GM12878 (cell line): ENCODE measurements around the gene HERPUD1. TPM values are rescaled to one million over a fixed set of nuclear protein-coding genes. Genes with fewer than 3 reads are reported as not detected.

ENCODE experiments used
- ATAC-seq: fragments of 200-7000 bp; cut with Tn5 transposase; 3 replicates; pipeline ENCODE4 v1.9.1; 2020; ENCODE audit warnings: mild to moderate bottlenecking, moderate library complexity
- BruUV-seq: library from RNA; stranded (reverse); fragments of 400-500 nt; replicated peaks from 2 replicates; lab custom pipeline; 2021; lab: Mats Ljungman, UMichigan
- CTCF ChIA-PET: fragments of 300-600 bp; sonication (Branson Sonifier 250); formaldehyde crosslinking; extraction: SDS; loops from one replicate; lab custom pipeline; 2021; ENCODE audit warnings: inconsistent platforms; lab: Yijun Ruan, JAX
- POLR2A ChIA-PET: fragments of 350-600 bp; formaldehyde crosslinking; extraction: SDS; loops from one replicate; lab custom pipeline; 2021; ENCODE audit warnings: inconsistent platforms; lab: Charles Lee
- RAD21 ChIA-PET: fragments of 300-600 bp; sonication (Branson Sonifier 250); formaldehyde crosslinking; loops from one replicate; lab custom pipeline; 2023; ENCODE audit warnings: antibody characterized with exemption; ENCODE audit not compliant: unreplicated experiment; lab: Charles Lee
- SMC1A ChIA-PET: fragments of 300-600 bp; sonication (Branson Sonifier 250); formaldehyde crosslinking; loops from one replicate; lab custom pipeline; 2023; ENCODE audit not compliant: unreplicated experiment, uncharacterized antibody; lab: Charles Lee
- DNase-seq: peaks from one replicate; pipeline ENCODE4 v3.0.0-alpha.2; 2011; ENCODE audit warnings: low read depth, low spot score
- FAIRE-seq: peaks from 3 replicates; lab custom pipeline; 2011; peaks lifted over from hg19 to GRCh38; lab: Jason Lieb, UNC
- H2AFZ ChIP-seq: 2 replicates; pipeline ENCODE4 v1.6.0; 2011; ENCODE audit warnings: low read depth, low read length, control low read depth; ENCODE audit not compliant: control insufficient read depth
- H3K27ac ChIP-seq: 2 replicates; pipeline ENCODE4 v1.5.1; 2011; ENCODE audit warnings: control low read depth; ENCODE audit not compliant: control insufficient read depth, insufficient read depth
- H3K27me3 ChIP-seq, 2 experiments: replicated peaks in 1 of 2; 2 replicates each; pipeline versions ENCODE4 v1.6.0 to v1.6.1; 2011; ENCODE audit warnings: low read length in 1 of 2; ENCODE audit not compliant: control insufficient read depth in 2 of 2, insufficient read depth in 2 of 2
- H3K36me3 ChIP-seq, 2 experiments: 2 replicates each; pipeline ENCODE4 v1.5.1; 2011; ENCODE audit warnings: low read length in 1 of 2; ENCODE audit not compliant: control insufficient read depth in 2 of 2, insufficient read depth in 2 of 2
- H3K4me1 ChIP-seq: 2 replicates; pipeline ENCODE4 v1.6.1; 2011; ENCODE audit warnings: mild to moderate bottlenecking, low read length, moderate library complexity, mixed read lengths; ENCODE audit not compliant: control insufficient read depth, insufficient read depth
- H3K4me2 ChIP-seq: 2 replicates; pipeline ENCODE4 v1.6.0; 2011; ENCODE audit warnings: control low read depth; ENCODE audit not compliant: control insufficient read depth, insufficient read depth
- H3K4me3 ChIP-seq: fragments of 200-600 bp; sonication (generic); 2 replicates; pipeline ENCODE4 v1.5.1; 2016
- H3K79me2 ChIP-seq: 2 replicates; pipeline ENCODE4 v1.6.0; 2011; ENCODE audit warnings: low read length; ENCODE audit not compliant: control insufficient read depth, insufficient read depth
- H3K9ac ChIP-seq: 2 replicates; pipeline ENCODE4 v1.8.0; 2011; ENCODE audit warnings: low read length, control low read depth, mixed read lengths; ENCODE audit not compliant: control insufficient read depth, insufficient read depth
- H3K9me3 ChIP-seq: replicated peaks from 3 replicates; pipeline ENCODE4 v1.5.1; 2011; ENCODE audit warnings: mild to moderate bottlenecking, low read length; ENCODE audit not compliant: control insufficient read depth, insufficient read depth
- H4K20me1 ChIP-seq: 2 replicates; pipeline ENCODE4 v1.6.0; 2011; ENCODE audit not compliant: control insufficient read depth, insufficient read depth
- BCL11A ChIP-seq: IDR thresholded peaks from 2 replicates; pipeline ENCODE4 v1.6.1; 2011; ENCODE audit warnings: low read depth, low read length
- CHD1 ChIP-seq: IDR thresholded peaks from 2 replicates; pipeline ENCODE4 v1.6.1; 2012; ENCODE audit warnings: low read depth, low read length, improper control_type of control experiment
- CREM ChIP-seq: IDR thresholded peaks from 2 replicates; pipeline ENCODE4 v1.6.1; 2014; ENCODE audit warnings: antibody characterized with exemption, low read depth
- HDAC6 ChIP-seq: fragments of 200-600 bp; sonication (generic); IDR thresholded peaks from one replicate; pipeline ENCODE4 v1.8.0; 2017; ENCODE audit warnings: antibody characterized with exemption; ENCODE audit not compliant: unreplicated experiment
- NFYB ChIP-seq: IDR thresholded peaks from 2 replicates; pipeline ENCODE4 v1.6.1; 2011; ENCODE audit warnings: low read depth, mild to moderate bottlenecking, low read length, improper control_type of control experiment, moderate library complexity; ENCODE audit not compliant: insufficient read depth
- NKRF ChIP-seq: fragments of 450-650 bp; conservative IDR thresholded peaks from 2 replicates; pipeline ENCODE4 v1.6.1; 2017; ENCODE audit warnings: mild to moderate bottlenecking, moderate library complexity
- TBL1XR1 ChIP-seq: IDR thresholded peaks from 2 replicates; pipeline ENCODE4 v1.6.1; 2012; ENCODE audit warnings: low read depth, low read length, improper control_type of control experiment
- WGBS: methylation state at CpG from one replicate; pipeline ENCODE4 v1.1.6; 2016; ENCODE audit warnings: low lambda C conversion rate; ENCODE audit not compliant: insufficient replicate concordance, insufficient coverage; ENCODE audit errors: missing lambda C conversion rate; 5-methylcytosine and 5-hydroxymethylcytosine counted together
- in situ Hi-C: fragments of 300-500 bp; cut with MboI; formaldehyde crosslinking; loops from 9 replicates; pipeline ENCODE4 v1.14.3; 2018; ENCODE audit warnings: mixed read lengths
- intact Hi-C: fragments of 100-400 bp; cut with micrococcal nuclease; formaldehyde crosslinking; loops from one replicate; pipeline ENCODE4 v1.14.2; 2022; ENCODE audit not compliant: unreplicated experiment
- polyA plus RNA-seq, 11 experiments: library from polyadenylated mRNA; depleted of rRNA in 4 of 11; unstranded in 6 of 11; stranded (reverse) in 5 of 11; fragments of >200 nt; fragmentation: Nextera tagmentation in 4 of 11; fragmentation: Illumina TruSeq in 1 of 11; extraction: Ambion mirVana in 4 of 11; extraction: Trizol in 1 of 11; gene quantifications; 1 replicate in 1 of 11; 2 replicates in 10 of 11; pipeline versions ENCODE4 v1.2.1 to v1.2.3, GENCODE V29; 2011 to 2016; ENCODE audit warnings: inconsistent platforms in 2 of 11, missing spikeins in 2 of 11, low read depth in 1 of 11
- total RNA-seq, 4 experiments: library from RNA; depleted of rRNA in 3 of 4; stranded (reverse); fragments of >200 nt in 3 of 4; fragmentation: Illumina TruSeq in 1 of 4; extraction: Trizol in 1 of 4; gene quantifications; 2 replicates each; pipeline versions ENCODE4 v1.2.1 to v1.2.3, GENCODE V29; 2013 to 2021

HERPUD1 gene
- total and polyA plus RNA-seq, 10 of the 15 experiments (the other 5 are each of a cell fraction or from before 2014, with no cell fraction given): 32.6 to 212 (median 122) TPM

DNA sequence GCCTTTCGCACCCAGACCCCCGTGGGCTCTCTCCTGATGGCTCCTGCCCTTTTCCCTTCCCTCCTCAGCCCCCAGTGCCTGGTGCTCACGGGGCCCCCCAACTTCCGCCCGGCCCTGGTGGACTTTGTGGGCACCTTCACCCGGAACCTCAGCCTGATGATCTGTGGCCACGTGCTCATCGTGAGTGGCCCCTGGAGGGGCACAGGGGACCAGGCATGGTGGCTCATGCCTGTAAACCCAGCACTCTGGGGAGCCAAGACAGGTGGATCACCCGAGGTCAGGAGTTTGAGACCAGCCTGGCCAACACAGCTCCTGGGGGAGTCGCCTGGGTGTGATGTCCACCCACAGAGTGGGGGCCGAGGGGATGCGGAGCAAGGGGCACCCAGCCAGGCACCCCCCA is 45.6 kb upstream of the HERPUD1 start:
- ChIA-PET SMC1A (no interaction called here), RAD21 (no interaction called here)
- BruUV-seq: no TSS peak

More for the DNA sequence above, 45.6 kb upstream of the HERPUD1 start:
- POLR2A ChIA-PET: interaction anchor here (0.9 kb wide), 1 partner anchor 41 kb away, joined by 3 read pairs; no protein-coding TSS in a partner anchor
- Histone ChIP-seq H3K79me2 (no peaks in the 10 kb centered on the region), H4K20me1 (no peaks in the 10 kb centered on the region), H3K36me3 (no peaks in the 10 kb centered on the region), H3K4me1 (peaks cover 8% of the 10 kb centered on the region), H2AFZ (no peak overlapping the region), H3K4me2 (no peak overlapping the region), H3K9me3 (no peaks in the 10 kb centered on the region), H3K4me3 (no peak overlapping the region), H3K9ac (no peak overlapping the region), H3K27ac (no peak overlapping the region), H3K27me3 (no peaks in the 10 kb centered on the region)
- in situ Hi-C loops (no loop called here), intact Hi-C loops (no loop called here)
- TF ChIP-seq NFYB (no peak), BCL11A (no peak), NKRF (no peak), HDAC6 (no peak), CHD1 (no peak), CREM (no peak), TBL1XR1 (no peak)
- FAIRE-seq (no peak), ATAC-seq (no peak), DNase-seq (no peak)
- 71% methylated on average over 11 of the region's 12 CpGs for WGBS
- CTCF ChIA-PET: no interaction called here
